HG03442 (cell line): ENCODE results near the gene SLC45A2.
A peak's percentile ranks its signal among the peaks of the same experiment; 100 is the strongest.
"Not testable (repeated sequence)": the region's sequence is repeated elsewhere in the genome, so short reads cannot be mapped to it uniquely, and the experiment has no call there.

Experiments
- ATAC-seq: cut with Tn5 transposase; IDR thresholded peaks from one replicate; pipeline ENCODE4 v1.9.1; 2021; ENCODE audit warnings: mild to moderate bottlenecking, moderate library complexity; ENCODE audit not compliant: unreplicated experiment

The SLC45A2 gene

GRCh38 chr5:33929925-33930690, 54.4 kb downstream of the SLC45A2 start:
- ATAC-seq, result no peak

- no peak for ATAC-seq
Observed at GRCh38 chr5:33928283-33928682, 56.2 kb downstream of the SLC45A2 start.

DNA sequence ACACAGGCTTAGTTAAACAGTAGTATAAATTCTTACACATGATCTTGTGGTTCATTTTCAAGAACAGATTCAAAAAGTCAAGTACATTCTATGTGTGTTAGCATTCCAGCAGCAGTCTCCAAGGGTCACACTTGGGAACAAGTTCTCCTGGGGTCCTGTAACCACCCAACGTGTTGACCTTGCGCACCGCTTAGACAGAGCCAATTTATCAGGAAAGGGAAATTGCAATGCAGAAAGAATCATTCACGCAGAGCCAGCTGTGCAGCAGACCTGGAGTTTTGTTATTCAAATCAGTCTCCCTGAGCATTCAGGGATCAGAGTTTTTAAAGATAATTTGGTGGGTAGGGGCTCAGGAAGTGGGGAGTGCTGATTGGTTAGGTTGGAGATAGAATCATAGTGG, 56.8 kb downstream of the SLC45A2 start:
- no peak for ATAC-seq

- peak; percentile 39 for ATAC-seq
Observed at GRCh38 chr5:33925278-33925677, 59.2 kb downstream of the SLC45A2 start.

DNA sequence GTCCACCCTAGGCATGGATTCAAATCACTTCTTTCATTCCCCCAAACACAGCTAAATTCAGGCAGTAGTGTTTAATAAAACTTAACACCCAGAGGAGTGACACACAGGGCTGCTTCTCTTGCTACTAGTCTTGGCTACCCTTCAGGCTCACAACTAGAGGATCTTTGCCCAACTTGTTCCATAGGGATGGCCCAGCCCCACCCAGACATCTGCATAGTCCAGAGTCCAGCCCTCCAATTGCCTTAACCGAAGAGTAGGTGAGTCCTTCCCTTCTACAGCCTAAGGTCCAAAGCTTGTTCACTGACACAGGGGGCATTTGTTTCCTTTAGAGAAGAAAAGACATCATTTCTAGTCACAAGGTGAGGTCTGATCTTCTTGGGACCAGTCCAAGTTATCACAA, 63.5 kb downstream of the SLC45A2 start:
- ATAC-seq, result no peak

DNA sequence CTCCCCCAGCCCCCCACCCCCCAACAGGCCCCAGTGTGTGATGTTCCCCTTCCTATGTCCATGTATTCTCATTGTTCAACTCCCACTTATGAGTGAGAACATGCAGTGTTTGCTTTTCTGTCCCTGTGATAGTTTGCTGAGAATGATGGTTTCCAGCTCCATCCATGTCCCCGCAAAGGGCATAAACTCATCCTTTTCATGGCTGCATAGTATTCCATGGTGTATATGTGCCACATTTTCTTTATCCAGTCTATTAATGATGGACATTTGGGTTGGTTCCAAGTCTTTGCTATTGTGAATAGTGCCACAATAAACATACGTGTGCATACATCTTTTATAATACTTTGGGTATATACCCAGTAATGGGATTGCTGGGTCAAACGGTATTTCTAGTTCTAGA, 69.6 kb downstream of the SLC45A2 start:
- not testable (repeated sequence) for ATAC-seq

GRCh38 chr5:33906248-33906647, 78.2 kb downstream of the SLC45A2 start:
- not testable (repeated sequence) for ATAC-seq

GRCh38 chr5:33905381-33905780, 79.1 kb downstream of the SLC45A2 start:
- no peak for ATAC-seq

DNA sequence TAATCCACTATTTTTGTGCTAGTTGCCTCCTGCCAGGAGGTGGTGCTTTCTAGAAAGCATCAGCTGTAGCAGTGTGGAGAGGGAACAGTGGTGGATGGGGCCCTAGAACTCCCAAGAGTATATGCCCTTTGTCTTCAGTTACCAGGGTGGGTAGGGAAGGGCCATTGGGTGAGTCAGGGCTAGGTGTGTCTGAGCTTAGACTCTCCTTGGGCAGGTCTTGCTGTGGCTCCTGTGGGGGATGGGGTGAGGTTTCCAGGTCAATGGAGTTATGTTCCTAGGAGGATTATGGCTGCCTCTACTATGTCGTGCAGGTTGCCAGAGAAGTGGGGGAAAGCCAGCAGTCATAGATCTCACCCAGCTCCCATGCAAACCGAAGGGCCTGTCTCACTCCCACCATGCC, 81.4 kb downstream of the SLC45A2 start:
- ATAC-seq, result no peak

GRCh38 chr5:33901156-33901555, 83.3 kb downstream of the SLC45A2 start:
- ATAC-seq, result no peak
